ENCODE results near the gene CRTAC1.

CRTAC1 gene

DNA sequence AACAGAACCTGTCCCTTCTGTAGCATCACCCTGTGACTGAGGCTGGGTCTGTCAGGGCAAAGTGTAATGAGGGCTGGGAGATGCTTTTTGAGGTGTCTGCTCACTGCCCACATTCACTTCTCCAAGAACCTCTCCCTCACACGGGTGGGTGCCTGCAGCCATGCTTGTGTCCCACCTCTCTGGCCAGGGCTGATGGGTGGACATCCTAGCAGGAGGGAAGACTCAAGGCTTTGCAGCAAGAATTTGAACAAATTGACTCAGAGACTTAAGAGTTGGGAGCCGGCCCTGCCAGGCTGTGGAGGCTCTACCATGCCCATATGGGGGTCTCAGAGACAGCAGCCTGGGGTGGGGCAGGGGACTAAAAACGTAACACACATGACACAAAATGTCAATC is 147.3 kb downstream of the CRTAC1 start:
- H3K4me3 ChIP-seq (ENCODE audit: low read depth, low read length): no peak overlapping the region
- H3K9me3 ChIP-seq (ENCODE audit: control insufficient read depth, insufficient read depth, low read length): no peaks in the 10 kb centered on the region
- no peak overlapping the region for H3K9ac ChIP-seq (ENCODE audit: low read depth, low read length)
- H3K27me3 ChIP-seq (ENCODE audit: control insufficient read depth, insufficient read depth, low read length): no peaks in the 10 kb centered on the region; the same call in 1 of the 2 replicates
- no peaks in the 10 kb centered on the region for H3K4me1 ChIP-seq (ENCODE audit: control insufficient read depth, insufficient read depth, low read length)
- H3K27ac ChIP-seq (ENCODE audit: low read depth, low read length): no peak overlapping the region
- H3K36me3 ChIP-seq (ENCODE audit: control insufficient read depth, insufficient read depth, low read length): no peaks in the 10 kb centered on the region

- Histone ChIP-seq H3K9me3 (ENCODE audit: control insufficient read depth, insufficient read depth, low read length) (no peaks in the 10 kb centered on the region), H3K4me1 (ENCODE audit: control insufficient read depth, insufficient read depth, low read length) (no peaks in the 10 kb centered on the region), H3K27me3 (ENCODE audit: control insufficient read depth, insufficient read depth, low read length) (no peaks in the 10 kb centered on the region; the same call in 1 of the 2 replicates), H3K9ac (ENCODE audit: low read depth, low read length) (no peak overlapping the region), H3K27ac (ENCODE audit: low read depth, low read length) (no peak overlapping the region), H3K4me3 (ENCODE audit: low read depth, low read length) (no peak overlapping the region), H3K36me3 (ENCODE audit: control insufficient read depth, insufficient read depth, low read length) (no peaks in the 10 kb centered on the region)
Observed at GRCh38 chr10:97882142-97883091, 148.0 kb downstream of the CRTAC1 start.

GRCh38 chr10:97880109-97880508 is 150.3 kb downstream of the CRTAC1 start:
- Histone ChIP-seq H3K9me3 (ENCODE audit: control insufficient read depth, insufficient read depth, low read length) (no peaks in the 10 kb centered on the region), H3K4me3 (ENCODE audit: low read depth, low read length) (no peak overlapping the region), H3K4me1 (ENCODE audit: control insufficient read depth, insufficient read depth, low read length) (peaks cover 14% of the 10 kb centered on the region; the same call in 1 of the 2 replicates), H3K27ac (ENCODE audit: low read depth, low read length) (no peak overlapping the region), H3K9ac (ENCODE audit: low read depth, low read length) (no peak overlapping the region), H3K27me3 (ENCODE audit: control insufficient read depth, insufficient read depth, low read length) (no peaks in the 10 kb centered on the region; the same call in 1 of the 2 replicates), H3K36me3 (ENCODE audit: control insufficient read depth, insufficient read depth, low read length) (no peaks in the 10 kb centered on the region)

- Histone ChIP-seq H3K27ac (ENCODE audit: low read depth, low read length) (no peak overlapping the region), H3K9me3 (ENCODE audit: control insufficient read depth, insufficient read depth, low read length) (no peaks in the 10 kb centered on the region), H3K4me3 (ENCODE audit: low read depth, low read length) (no peak overlapping the region), H3K36me3 (ENCODE audit: control insufficient read depth, insufficient read depth, low read length) (no peaks in the 10 kb centered on the region), H3K9ac (ENCODE audit: low read depth, low read length) (0 out of 2 replicates have a peak overlapping the region, but pooled peaks have one; percentile 31), H3K27me3 (ENCODE audit: control insufficient read depth, insufficient read depth, low read length) (no peaks in the 10 kb centered on the region; the same call in 1 of the 2 replicates), H3K4me1 (ENCODE audit: control insufficient read depth, insufficient read depth, low read length) (peaks cover 14% of the 10 kb centered on the region; the same call in 1 of the 2 replicates)
Observed at GRCh38 chr10:97879241-97879640, 151.2 kb downstream of the CRTAC1 start.

DNA sequence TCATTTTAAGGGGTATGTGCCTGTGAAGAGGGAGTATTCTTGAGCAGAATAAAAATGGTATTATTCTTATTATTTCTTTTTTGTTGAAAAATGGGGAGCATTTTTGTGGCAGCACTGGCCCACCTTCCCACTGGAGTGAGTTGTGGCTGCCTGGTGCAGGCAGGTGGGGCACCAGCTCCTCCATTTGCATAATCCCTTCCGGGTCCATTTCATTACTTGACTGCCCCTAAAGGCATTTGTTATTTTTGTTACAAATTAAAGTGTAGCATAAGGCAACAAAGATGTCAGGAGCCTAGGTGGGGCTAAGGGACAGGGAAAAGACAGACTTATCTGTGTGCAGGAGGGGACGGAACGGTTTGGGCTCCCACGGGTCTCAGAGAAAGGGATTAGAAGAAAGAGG is 154.0 kb downstream of the CRTAC1 start:
- H3K9ac ChIP-seq (ENCODE audit: low read depth, low read length): no peak overlapping the region
- no peaks in the 10 kb centered on the region for H3K27me3 ChIP-seq (ENCODE audit: control insufficient read depth, insufficient read depth, low read length)
- H3K4me3 ChIP-seq (ENCODE audit: low read depth, low read length): no peak overlapping the region
- no peaks in the 10 kb centered on the region for H3K9me3 ChIP-seq (ENCODE audit: control insufficient read depth, insufficient read depth, low read length)
- peaks cover 14% of the 10 kb centered on the region; the same call in 1 of the 2 replicates for H3K4me1 ChIP-seq (ENCODE audit: control insufficient read depth, insufficient read depth, low read length)
- no peak overlapping the region for H3K27ac ChIP-seq (ENCODE audit: low read depth, low read length)
- H3K36me3 ChIP-seq (ENCODE audit: control insufficient read depth, insufficient read depth, low read length): no peaks in the 10 kb centered on the region

GRCh38 chr10:97875391-97875790 is 155.0 kb downstream of the CRTAC1 start:
- H3K9me3 ChIP-seq (ENCODE audit: control insufficient read depth, insufficient read depth, low read length): no peaks in the 10 kb centered on the region
- no peaks in the 10 kb centered on the region for H3K36me3 ChIP-seq (ENCODE audit: control insufficient read depth, insufficient read depth, low read length)
- no peak overlapping the region for H3K4me3 ChIP-seq (ENCODE audit: low read depth, low read length)
- no peak overlapping the region for H3K9ac ChIP-seq (ENCODE audit: low read depth, low read length)
- H3K4me1 ChIP-seq (ENCODE audit: control insufficient read depth, insufficient read depth, low read length): peaks cover 22% of the 10 kb centered on the region
- H3K27me3 ChIP-seq (ENCODE audit: control insufficient read depth, insufficient read depth, low read length): no peaks in the 10 kb centered on the region
- no peak overlapping the region for H3K27ac ChIP-seq (ENCODE audit: low read depth, low read length)

- Histone ChIP-seq H3K9ac (ENCODE audit: low read depth, low read length) (no peak overlapping the region), H3K9me3 (ENCODE audit: control insufficient read depth, insufficient read depth, low read length) (no peaks in the 10 kb centered on the region), H3K4me3 (ENCODE audit: low read depth, low read length) (no peak overlapping the region), H3K27me3 (ENCODE audit: control insufficient read depth, insufficient read depth, low read length) (no peaks in the 10 kb centered on the region), H3K27ac (ENCODE audit: low read depth, low read length) (no peak overlapping the region), H3K4me1 (ENCODE audit: control insufficient read depth, insufficient read depth, low read length) (peaks cover 32% of the 10 kb centered on the region), H3K36me3 (ENCODE audit: control insufficient read depth, insufficient read depth, low read length) (no peaks in the 10 kb centered on the region)
Observed at GRCh38 chr10:97874332-97874731, 156.1 kb downstream of the CRTAC1 start.

- no peaks in the 10 kb centered on the region for H3K9me3 ChIP-seq (ENCODE audit: control insufficient read depth, insufficient read depth, low read length)
- H3K9ac ChIP-seq (ENCODE audit: low read depth, low read length): no peak overlapping the region
- H3K27ac ChIP-seq (ENCODE audit: low read depth, low read length): no peak overlapping the region
- peaks cover 40% of the 10 kb centered on the region for H3K4me1 ChIP-seq (ENCODE audit: control insufficient read depth, insufficient read depth, low read length)
- H3K36me3 ChIP-seq (ENCODE audit: control insufficient read depth, insufficient read depth, low read length): no peaks in the 10 kb centered on the region
- no peaks in the 10 kb centered on the region for H3K27me3 ChIP-seq (ENCODE audit: control insufficient read depth, insufficient read depth, low read length)
- H3K4me3 ChIP-seq (ENCODE audit: low read depth, low read length): no peak overlapping the region
Observed at GRCh38 chr10:97873569-97873968, 156.9 kb downstream of the CRTAC1 start.

- Histone ChIP-seq H3K4me1 (ENCODE audit: control insufficient read depth, insufficient read depth, low read length) (peaks cover 29% of the 10 kb centered on the region), H3K9me3 (ENCODE audit: control insufficient read depth, insufficient read depth, low read length) (no peaks in the 10 kb centered on the region), H3K27ac (ENCODE audit: low read depth, low read length) (no peak overlapping the region), H3K36me3 (ENCODE audit: control insufficient read depth, insufficient read depth, low read length) (no peaks in the 10 kb centered on the region), H3K4me3 (ENCODE audit: low read depth, low read length) (no peak overlapping the region), H3K27me3 (ENCODE audit: control insufficient read depth, insufficient read depth, low read length) (no peaks in the 10 kb centered on the region), H3K9ac (ENCODE audit: low read depth, low read length) (no peak overlapping the region)
Observed at GRCh38 chr10:97870990-97871389, 159.4 kb downstream of the CRTAC1 start.

- Histone ChIP-seq H3K4me1 (ENCODE audit: control insufficient read depth, insufficient read depth, low read length) (peaks cover 27% of the 10 kb centered on the region), H3K9me3 (ENCODE audit: control insufficient read depth, insufficient read depth, low read length) (no peaks in the 10 kb centered on the region), H3K4me3 (ENCODE audit: low read depth, low read length) (no peak overlapping the region), H3K36me3 (ENCODE audit: control insufficient read depth, insufficient read depth, low read length) (no peaks in the 10 kb centered on the region), H3K9ac (ENCODE audit: low read depth, low read length) (no peak overlapping the region), H3K27ac (ENCODE audit: low read depth, low read length) (no peak overlapping the region), H3K27me3 (ENCODE audit: control insufficient read depth, insufficient read depth, low read length) (no peaks in the 10 kb centered on the region)
Observed at GRCh38 chr10:97869091-97870042, 161.1 kb downstream of the CRTAC1 start.
